Measurements from ENCODE around the gene LIPE. TPM values are rescaled to one million over a fixed set of nuclear protein-coding genes. Genes with fewer than 3 reads are reported as not detected.

Gene LIPE
- total RNA-seq, 1 donor from 2014 or later = 8.4 TPM

DNA sequence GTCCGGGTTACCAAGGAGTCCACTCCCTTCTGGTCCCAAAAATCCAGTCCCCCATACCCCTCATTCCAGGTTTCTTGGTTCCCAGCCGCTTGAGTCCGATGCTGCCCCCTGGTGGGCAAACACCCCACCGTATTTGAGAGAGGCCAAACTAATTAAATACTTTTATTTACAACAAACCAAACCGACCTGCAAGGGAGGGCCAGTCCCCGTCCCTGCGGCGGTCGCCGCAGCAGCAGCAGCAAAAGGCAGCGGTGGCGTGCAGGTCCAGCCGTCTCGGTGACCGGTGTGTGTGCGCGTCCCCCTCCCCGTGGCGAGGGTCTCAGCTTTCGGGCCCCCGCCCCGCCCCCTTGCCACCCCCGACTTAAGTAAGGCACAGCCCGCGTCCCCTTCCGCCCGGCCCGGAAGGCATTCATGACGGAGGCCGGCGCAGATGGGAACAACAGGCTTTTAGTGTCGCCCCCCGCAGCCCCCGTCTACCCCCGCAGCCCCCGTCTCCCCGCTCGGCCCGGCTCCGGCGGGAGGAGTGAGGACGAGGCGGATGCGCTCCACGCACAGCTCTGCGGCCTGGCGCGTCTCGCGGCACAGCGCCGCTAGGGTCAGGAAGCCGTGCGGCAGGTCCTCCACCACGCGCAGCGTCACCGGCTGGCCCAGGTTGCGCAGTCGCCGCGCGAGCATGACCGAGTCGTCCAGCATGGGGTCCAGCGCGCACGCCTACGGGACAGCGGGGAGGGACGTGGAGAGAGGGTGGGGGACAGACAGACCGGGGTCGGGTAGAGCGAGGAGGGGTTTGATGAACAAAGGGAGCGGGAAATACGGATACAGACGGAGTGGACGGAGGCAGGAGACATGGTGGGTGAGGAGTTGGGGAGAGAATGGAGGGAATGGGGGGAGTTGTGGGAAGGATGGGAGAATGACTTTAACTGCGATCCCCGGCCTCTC lies 25.6 kb downstream of the LIPE start:
- peak overlapping the region; percentile 79 for H3K4me3 Mint-ChIP-seq (ENCODE audit: unreplicated experiment)
- DNase-seq (ENCODE audit: extremely low spot score, unreplicated experiment) = peak; percentile 93
- no peaks in the 10 kb centered on the region for H3K27me3 Mint-ChIP-seq (ENCODE audit: unreplicated experiment)
- H3K9me3 Mint-ChIP-seq (ENCODE audit: unreplicated experiment) = no peaks in the 10 kb centered on the region
- no peaks in the 10 kb centered on the region for H3K36me3 Mint-ChIP-seq (ENCODE audit: unreplicated experiment)
- TF ChIP-seq CTCF (IDR thresholded peaks at IDR 0.05) = peak; percentile 91
- peak overlapping the region; percentile 54 for H3K27ac Mint-ChIP-seq (ENCODE audit: unreplicated experiment)
- peaks cover 29% of the 10 kb centered on the region for H3K4me1 Mint-ChIP-seq (ENCODE audit: unreplicated experiment)

DNA sequence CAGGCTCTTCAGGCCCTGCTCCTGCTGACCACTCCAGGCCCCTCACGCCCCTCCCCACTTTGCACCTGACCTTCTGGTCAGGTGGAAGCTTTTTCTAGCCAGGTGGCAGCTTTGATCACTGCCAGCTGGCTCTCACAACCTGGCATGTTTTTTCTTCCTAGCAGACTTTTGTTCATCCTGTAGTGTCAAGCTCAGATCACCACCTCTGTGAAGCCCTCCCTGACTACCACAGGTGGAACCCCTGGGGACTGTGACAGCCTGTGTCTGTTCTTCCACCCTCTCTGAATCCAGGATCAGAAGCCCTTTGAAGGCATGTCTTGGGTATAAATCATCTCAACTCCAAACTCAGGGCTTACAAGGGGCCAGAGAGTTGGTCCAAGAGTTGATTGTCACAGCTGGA lies 26.8 kb downstream of the LIPE start:
- no peaks in the 10 kb centered on the region for H3K36me3 Mint-ChIP-seq (ENCODE audit: unreplicated experiment)
- no peaks in the 10 kb centered on the region for H3K9me3 Mint-ChIP-seq (ENCODE audit: unreplicated experiment)
- H3K27me3 Mint-ChIP-seq (ENCODE audit: unreplicated experiment) = no peaks in the 10 kb centered on the region
- H3K4me3 Mint-ChIP-seq (ENCODE audit: unreplicated experiment) = no peak overlapping the region
- no peak for DNase-seq (ENCODE audit: extremely low spot score, unreplicated experiment)
- H3K4me1 Mint-ChIP-seq (ENCODE audit: unreplicated experiment) = peaks cover 35% of the 10 kb centered on the region
- TF ChIP-seq CTCF (IDR thresholded peaks at IDR 0.05) = no peak
- H3K27ac Mint-ChIP-seq (ENCODE audit: unreplicated experiment) = no peak overlapping the region

DNA sequence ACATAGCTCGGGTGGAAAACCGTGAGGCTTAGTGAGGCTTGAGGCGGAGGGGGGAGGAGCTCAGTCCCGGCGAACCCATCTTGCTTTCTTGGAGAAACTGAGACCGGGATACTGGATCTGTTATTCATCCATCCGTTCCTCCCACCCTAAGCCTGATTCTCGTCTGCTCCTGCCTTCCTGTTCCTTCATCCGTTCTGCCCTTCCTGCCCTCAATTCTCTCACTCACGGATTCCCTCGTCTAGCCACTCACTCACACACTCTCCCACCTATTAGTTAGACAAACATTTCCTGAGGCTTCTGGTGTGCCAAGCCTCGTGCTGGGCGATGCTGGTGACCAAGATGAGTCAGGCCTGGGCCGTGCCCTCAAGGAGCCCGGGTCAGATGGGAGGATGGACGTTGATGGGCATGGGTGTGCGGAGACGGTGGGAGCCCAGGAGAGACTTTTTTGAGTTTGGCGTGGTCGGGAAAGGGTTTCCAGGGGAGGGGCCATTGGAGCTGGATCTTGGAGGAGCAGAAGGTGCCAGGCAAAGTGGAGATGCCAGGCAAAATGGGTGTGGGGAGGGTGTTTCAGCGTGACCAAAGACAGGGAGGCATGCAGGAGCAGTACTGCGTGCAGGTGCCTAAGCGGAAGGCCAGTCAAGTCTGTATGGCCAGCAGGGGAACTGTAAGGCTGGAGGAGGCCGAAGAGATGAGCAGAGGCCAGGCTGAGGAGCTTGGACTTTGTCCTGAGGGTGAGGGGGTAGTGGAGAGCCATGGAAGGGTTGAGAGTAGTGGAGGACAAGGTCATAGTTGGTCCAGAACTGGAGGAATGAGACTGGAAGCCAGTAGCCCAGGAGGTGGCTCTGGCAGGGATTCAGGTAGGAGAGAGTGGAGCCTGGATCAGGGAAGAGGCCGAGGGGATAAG lies 29.7 kb downstream of the LIPE start:
- Mint-ChIP-seq H3K36me3 (ENCODE audit: unreplicated experiment) (no peaks in the 10 kb centered on the region), H3K27me3 (ENCODE audit: unreplicated experiment) (no peaks in the 10 kb centered on the region), H3K4me1 (ENCODE audit: unreplicated experiment) (peaks cover 31% of the 10 kb centered on the region), H3K9me3 (ENCODE audit: unreplicated experiment) (no peaks in the 10 kb centered on the region), H3K4me3 (ENCODE audit: unreplicated experiment) (peak overlapping the region; percentile 90), H3K27ac (ENCODE audit: unreplicated experiment) (peak overlapping the region; percentile 90)
- TF ChIP-seq CTCF (IDR thresholded peaks at IDR 0.05) = no peak
- DNase-seq (ENCODE audit: extremely low spot score, unreplicated experiment) = no peak

GRCh38 chr19:42396381-42397262 lies 30.6 kb downstream of the LIPE start:
- no peaks in the 10 kb centered on the region for H3K9me3 Mint-ChIP-seq (ENCODE audit: unreplicated experiment)
- H3K27me3 Mint-ChIP-seq (ENCODE audit: unreplicated experiment) = peaks cover 5% of the 10 kb centered on the region
- H3K4me3 Mint-ChIP-seq (ENCODE audit: unreplicated experiment) = peak overlapping the region; percentile 90
- no peak for TF ChIP-seq CTCF (IDR thresholded peaks at IDR 0.05)
- H3K27ac Mint-ChIP-seq (ENCODE audit: unreplicated experiment) = peak overlapping the region; percentile 96
- H3K36me3 Mint-ChIP-seq (ENCODE audit: unreplicated experiment) = no peaks in the 10 kb centered on the region
- H3K4me1 Mint-ChIP-seq (ENCODE audit: unreplicated experiment) = peaks cover 25% of the 10 kb centered on the region
- DNase-seq (ENCODE audit: extremely low spot score, unreplicated experiment) = peak; percentile 100

Measured in osteocyte (in vitro differentiated cells).